ENCODE results near the gene SDK2.
A peak's percentile ranks its signal among the peaks of the same experiment; 100 is the strongest.

Gene SDK2

GRCh38 chr17:73644145-73645049, at the start of gene SDK2:
TSS of gene SDK2 (minus strand) at chr17:73644445. CDS start at chr17:73644088, 357 bp downstream.
- ChIA-PET POLR2A (interaction anchor here (1.0 to 1.4 kb wide), 3 partner anchors 21 to 307 kb away, joined by 3 to 4 read pairs (median 3); no protein-coding TSS in a partner anchor), CTCF (interaction anchor here (0.6 kb wide), 1 partner anchor 558 kb away, joined by 4 read pairs; no protein-coding TSS in a partner anchor)
- TF ChIP-seq PKNOX1 (IDR thresholded peaks at IDR 0.05) (no peak), ELF4 (IDR thresholded peaks at IDR 0.05) (no peak), FOXM1 (IDR thresholded peaks at IDR 0.05; ENCODE audit: borderline replicate concordance) (no peak), FOXK2 (IDR thresholded peaks at IDR 0.05) (no peak), CTBP1 (IDR thresholded peaks at IDR 0.05; ENCODE audit: borderline replicate concordance) (no peak), FOXA1 (IDR thresholded peaks at IDR 0.05) (no peak), ARNT (IDR thresholded peaks at IDR 0.05) (no peak), HDGF (IDR thresholded peaks at IDR 0.05; ENCODE audit: borderline replicate concordance) (no peak)
- peak; percentile 45 for DNase-seq (ENCODE audit: extremely low spot score)

- DNase-seq (ENCODE audit: extremely low spot score), result no peak
- CTCF ChIA-PET, result no interaction called here
- TF ChIP-seq SUZ12 (IDR thresholded peaks at IDR 0.05) (no peak), PKNOX1 (IDR thresholded peaks at IDR 0.05) (no peak), SP1 (IDR thresholded peaks at IDR 0.05) (no peak), FOXM1 (IDR thresholded peaks at IDR 0.05; ENCODE audit: borderline replicate concordance) (no peak), BHLHE40 (IDR thresholded peaks at IDR 0.05; ENCODE audit: borderline replicate concordance) (no peak), HDGF (IDR thresholded peaks at IDR 0.05; ENCODE audit: borderline replicate concordance) (no peak), L3MBTL2 (conservative IDR thresholded peaks at IDR 0.05) (no peak)
- POLR2A ChIA-PET, result no interaction called here
Measured at GRCh38 chr17:73693071-73693470, 48.8 kb upstream of the SDK2 start.

GRCh38 chr17:73691321-73691766, 47.1 kb upstream of the SDK2 start:
- ChIA-PET POLR2A (no interaction called here), CTCF (interaction anchor here (0.6 to 0.8 kb wide), 2 partner anchors 33 to 262 kb away, joined by 3 read pairs; no protein-coding TSS in a partner anchor)
- TF ChIP-seq ELF4 (IDR thresholded peaks at IDR 0.05) (no peak), TARDBP (IDR thresholded peaks at IDR 0.05) (no peak), NFRKB (IDR thresholded peaks at IDR 0.05) (no peak), SUZ12 (IDR thresholded peaks at IDR 0.05) (no peak)
- no peak for DNase-seq (ENCODE audit: extremely low spot score)

GRCh38 chr17:73690676-73691075, 46.4 kb upstream of the SDK2 start:
- TF ChIP-seq ELF4 (IDR thresholded peaks at IDR 0.05) (no peak), FOXM1 (IDR thresholded peaks at IDR 0.05; ENCODE audit: borderline replicate concordance) (no peak), ZNF384 (IDR thresholded peaks at IDR 0.05) (no peak), L3MBTL2 (conservative IDR thresholded peaks at IDR 0.05) (no peak), NFRKB (IDR thresholded peaks at IDR 0.05) (no peak), ARNT (IDR thresholded peaks at IDR 0.05) (no peak), HDGF (IDR thresholded peaks at IDR 0.05; ENCODE audit: borderline replicate concordance) (no peak), LEF1 (IDR thresholded peaks at IDR 0.05; ENCODE audit: borderline replicate concordance) (no peak), CTBP1 (IDR thresholded peaks at IDR 0.05; ENCODE audit: borderline replicate concordance) (no peak), SUZ12 (IDR thresholded peaks at IDR 0.05) (no peak), SP1 (IDR thresholded peaks at IDR 0.05) (no peak), PKNOX1 (IDR thresholded peaks at IDR 0.05) (no peak), BHLHE40 (IDR thresholded peaks at IDR 0.05; ENCODE audit: borderline replicate concordance) (no peak)
- ChIA-PET CTCF (no interaction called here), POLR2A (no interaction called here)
- DNase-seq (ENCODE audit: extremely low spot score), result peak; percentile 29

- ChIA-PET CTCF (no interaction called here), POLR2A (no interaction called here)
- TF ChIP-seq FOXA1 (IDR thresholded peaks at IDR 0.05), result no peak
- TF ChIP-seq CTBP1 (IDR thresholded peaks at IDR 0.05; ENCODE audit: borderline replicate concordance), result no peak
- TF ChIP-seq SP1 (IDR thresholded peaks at IDR 0.05), result no peak
- TF ChIP-seq ZNF384 (IDR thresholded peaks at IDR 0.05), result no peak
- TF ChIP-seq FOXK2 (IDR thresholded peaks at IDR 0.05), result no peak
- no peak for TF ChIP-seq HDGF (IDR thresholded peaks at IDR 0.05; ENCODE audit: borderline replicate concordance)
- no peak for TF ChIP-seq ELF4 (IDR thresholded peaks at IDR 0.05)
- no peak for TF ChIP-seq LEF1 (IDR thresholded peaks at IDR 0.05; ENCODE audit: borderline replicate concordance)
- no peak for TF ChIP-seq NFRKB (IDR thresholded peaks at IDR 0.05)
- no peak for TF ChIP-seq BHLHE40 (IDR thresholded peaks at IDR 0.05; ENCODE audit: borderline replicate concordance)
- no peak for TF ChIP-seq SUZ12 (IDR thresholded peaks at IDR 0.05)
- no peak for TF ChIP-seq PKNOX1 (IDR thresholded peaks at IDR 0.05)
- no peak for TF ChIP-seq L3MBTL2 (conservative IDR thresholded peaks at IDR 0.05)
- DNase-seq (ENCODE audit: extremely low spot score), result no peak
Measured at GRCh38 chr17:73689596-73690275, 45.5 kb upstream of the SDK2 start.
